Parathyroid adenoma (tissue), 2 donors: Measurements from ENCODE around the gene IFT81.
"Not testable (repeated sequence)": the region's sequence is repeated elsewhere in the genome, so short reads cannot be mapped to it uniquely, and the experiment has no call there.

Source experiments
- H2AFZ ChIP-seq: fragments of 300-600 bp; sonication (generic); one replicate; pipeline ENCODE4 v1.7.0; 2017; ENCODE audit warnings: antibody characterized with exemption, mild to moderate bottlenecking
- H3K27ac ChIP-seq: fragments of 300-600 bp; sonication (generic); one replicate; pipeline ENCODE4 v1.7.0; 2017
- H3K27me3 ChIP-seq: fragments of 300-600 bp; sonication (generic); one replicate; pipeline ENCODE4 v1.7.0; 2017; ENCODE audit warnings: low read length; ENCODE audit not compliant: control insufficient read depth, insufficient read depth
- H3K36me3 ChIP-seq: fragments of 300-600 bp; sonication (generic); one replicate; pipeline ENCODE4 v1.7.0; 2017; ENCODE audit warnings: low read length; ENCODE audit not compliant: control insufficient read depth, insufficient read depth
- H3K4me1 ChIP-seq: fragments of 300-600 bp; sonication (generic); one replicate; pipeline ENCODE4 v1.7.0; 2017; ENCODE audit warnings: control low read depth
- H3K4me2 ChIP-seq: fragments of 300-600 bp; sonication (generic); one replicate; pipeline ENCODE4 v1.7.0; 2017; ENCODE audit warnings: low read length
- H3K4me3 ChIP-seq: fragments of 300-600 bp; sonication (generic); one replicate; pipeline ENCODE4 v1.7.0; 2017; ENCODE audit warnings: low read depth, low read length
- H3K79me2 ChIP-seq: fragments of 300-600 bp; sonication (generic); one replicate; pipeline ENCODE4 v1.7.0; 2017; ENCODE audit warnings: control low read depth
- H3K9ac ChIP-seq: fragments of 300-600 bp; sonication (generic); one replicate; pipeline ENCODE4 v1.7.0; 2017; ENCODE audit warnings: mild to moderate bottlenecking
- H3K9me3 ChIP-seq: fragments of 300-600 bp; sonication (generic); one replicate; pipeline ENCODE4 v1.7.0; 2017; ENCODE audit warnings: low read length; ENCODE audit not compliant: control insufficient read depth
- CTCF ChIP-seq: fragments of 300-600 bp; sonication (generic); IDR thresholded peaks from one replicate; pipeline ENCODE4 v1.7.0; 2017; ENCODE audit warnings: antibody characterized with exemption, mild to moderate bottlenecking
- donor health status: primary hyperparathyroidism.

The IFT81 gene

GRCh38 chr12:110254971-110255540 lies 130.9 kb downstream of the IFT81 start:
- Histone ChIP-seq H3K4me2 (no peak overlapping the region), H2AFZ (no peak overlapping the region), H3K4me1 (no peaks in the 10 kb centered on the region), H3K27ac (no peak overlapping the region), H3K36me3 (no peaks in the 10 kb centered on the region), H3K27me3 (no peaks in the 10 kb centered on the region), H3K79me2 (no peaks in the 10 kb centered on the region), H3K9me3 (no peaks in the 10 kb centered on the region), H3K9ac (no peak overlapping the region), H3K4me3 (no peak overlapping the region)
- no peak for TF ChIP-seq CTCF

- H3K4me2 ChIP-seq, H3K79me2 ChIP-seq, H3K27ac ChIP-seq, H3K4me1 ChIP-seq, H2AFZ ChIP-seq, H3K9ac ChIP-seq, H3K4me3 ChIP-seq, H3K9me3 ChIP-seq, H3K36me3 ChIP-seq, H3K27me3 ChIP-seq: not testable (repeated sequence)
Measured at GRCh38 chr12:110255890-110256456, 131.8 kb downstream of the IFT81 start.

- Histone ChIP-seq H3K9ac (no peak overlapping the region), H3K27ac (no peak overlapping the region), H3K79me2 (no peaks in the 10 kb centered on the region), H3K4me1 (no peaks in the 10 kb centered on the region), H2AFZ (no peak overlapping the region), H3K4me2 (no peak overlapping the region), H3K9me3 (no peaks in the 10 kb centered on the region), H3K27me3 (no peaks in the 10 kb centered on the region), H3K4me3 (no peak overlapping the region), H3K36me3 (no peaks in the 10 kb centered on the region)
- no peak for TF ChIP-seq CTCF
Measured at GRCh38 chr12:110256780-110257431, 132.7 kb downstream of the IFT81 start.

DNA sequence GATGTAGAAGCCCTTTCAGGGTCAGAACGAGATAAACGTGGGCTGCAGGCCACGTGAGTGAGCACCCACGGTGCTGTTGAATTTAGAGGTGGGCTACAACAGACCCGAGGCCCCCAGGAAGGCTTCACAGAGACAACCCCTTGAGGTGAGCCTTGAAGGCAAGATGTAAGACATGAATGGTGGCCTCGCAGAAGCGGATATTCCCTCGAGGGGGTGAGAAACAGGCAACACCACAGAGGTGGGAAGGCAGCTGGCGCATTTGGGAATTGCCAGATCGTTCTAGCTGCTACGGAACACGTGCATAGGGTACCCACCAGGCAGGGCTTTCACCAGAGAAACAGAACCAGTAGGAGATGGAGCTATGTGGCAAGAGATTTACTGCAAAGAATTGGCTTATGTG lies 134.3 kb downstream of the IFT81 start:
- Histone ChIP-seq H3K36me3 (no peaks in the 10 kb centered on the region), H3K4me1 (no peaks in the 10 kb centered on the region), H3K79me2 (no peaks in the 10 kb centered on the region), H3K27ac (no peak overlapping the region), H3K9me3 (no peaks in the 10 kb centered on the region), H3K9ac (no peak overlapping the region), H3K4me3 (no peak overlapping the region), H2AFZ (no peak overlapping the region), H3K27me3 (no peaks in the 10 kb centered on the region), H3K4me2 (no peak overlapping the region)
- TF ChIP-seq CTCF: no peak

DNA sequence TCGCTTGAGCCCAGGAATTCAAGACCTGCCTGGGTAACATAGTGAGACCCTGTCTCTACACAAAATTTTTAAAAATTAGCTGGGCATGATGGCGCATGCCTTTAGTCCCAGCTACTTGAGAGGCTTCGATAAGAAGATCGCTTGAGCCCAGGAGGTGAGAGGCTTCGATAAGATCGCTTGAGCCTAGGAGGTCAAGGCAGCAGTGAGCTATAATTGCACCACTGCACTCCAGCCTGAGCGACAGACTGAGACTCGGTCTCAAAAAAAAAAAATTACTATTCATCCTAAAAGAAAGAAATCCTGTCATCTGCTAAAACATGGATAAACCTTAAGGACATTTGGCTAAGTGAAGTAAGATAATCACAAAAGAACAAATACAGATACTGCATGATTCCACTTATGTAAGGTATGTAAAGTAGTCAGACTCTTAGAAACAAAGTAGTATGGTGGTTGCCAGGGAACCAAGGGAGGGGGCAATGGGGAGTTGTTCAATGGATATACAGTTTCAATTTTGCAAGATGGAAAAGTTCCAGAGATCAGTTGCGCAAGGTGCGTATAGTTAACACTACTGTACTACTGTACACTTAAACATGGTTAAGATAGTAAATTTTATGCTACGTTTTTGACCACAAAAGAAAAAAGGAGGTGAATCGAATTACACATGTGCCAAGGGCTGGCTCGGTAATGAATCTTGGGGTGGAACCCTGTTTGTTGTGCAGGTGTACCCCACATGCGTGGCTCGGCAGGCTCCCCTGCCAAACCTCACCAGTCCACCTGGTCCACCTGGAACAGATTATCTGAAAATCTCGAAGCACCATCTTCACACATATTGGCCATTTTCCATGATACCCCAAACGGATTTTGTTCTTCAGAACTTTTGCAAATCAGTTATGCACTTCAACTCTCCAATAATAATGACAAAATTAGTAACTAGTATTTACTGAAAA lies 138.6 kb downstream of the IFT81 start:
- H3K36me3 ChIP-seq: no peaks in the 10 kb centered on the region
- no peaks in the 10 kb centered on the region for H3K9me3 ChIP-seq
- no peak overlapping the region for H3K4me3 ChIP-seq
- H3K4me1 ChIP-seq: no peaks in the 10 kb centered on the region
- H3K9ac ChIP-seq: no peak overlapping the region
- H3K79me2 ChIP-seq: no peaks in the 10 kb centered on the region
- no peaks in the 10 kb centered on the region for H3K27me3 ChIP-seq
- no peak overlapping the region for H3K4me2 ChIP-seq
- TF ChIP-seq CTCF: no peak
- no peak overlapping the region for H3K27ac ChIP-seq
- no peak overlapping the region for H2AFZ ChIP-seq
